NCI-H1048 (cell line): ENCODE data around the gene MYO7B.

ENCODE experiments used
- DNase-seq: peaks from one replicate; lab custom pipeline; 2025; lab: John Stamatoyannopoulos, UW

Gene MYO7B

GRCh38 chr2:127650785-127651380 lies 115.4 kb downstream of the MYO7B start:
- DNase-seq: no peak

- DNase-seq: no peak
Observed at GRCh38 chr2:127651381-127651809, 115.9 kb downstream of the MYO7B start.

GRCh38 chr2:127651971-127652550 lies 116.6 kb downstream of the MYO7B start:
- no peak for DNase-seq

- DNase-seq: no peak
Observed at GRCh38 chr2:127652786-127653357, 117.4 kb downstream of the MYO7B start.

- no peak for DNase-seq
Observed at GRCh38 chr2:127653421-127654083, 118.1 kb downstream of the MYO7B start.

GRCh38 chr2:127654084-127654837 lies 118.8 kb downstream of the MYO7B start:
- DNase-seq: no peak

GRCh38 chr2:127654838-127655175 lies 119.3 kb downstream of the MYO7B start:
- no peak for DNase-seq

- no peak for DNase-seq
Observed at GRCh38 chr2:127655209-127656073, 120.0 kb downstream of the MYO7B start.

GRCh38 chr2:127656569-127657231 lies 121.2 kb downstream of the MYO7B start:
- no peak for DNase-seq

- DNase-seq: no peak
Observed at GRCh38 chr2:127657232-127657595, 121.7 kb downstream of the MYO7B start.

- no peak for DNase-seq
Observed at GRCh38 chr2:127658146-127658545, 122.7 kb downstream of the MYO7B start.

GRCh38 chr2:127658641-127659407 lies 123.3 kb downstream of the MYO7B start:
- DNase-seq: no peak

- DNase-seq: no peak
Observed at GRCh38 chr2:127659408-127660290, 124.2 kb downstream of the MYO7B start.

GRCh38 chr2:127660291-127660578 lies 124.8 kb downstream of the MYO7B start:
- DNase-seq: no peak

GRCh38 chr2:127661072-127661649 lies 125.7 kb downstream of the MYO7B start:
- no peak for DNase-seq

- DNase-seq: no peak
Observed at GRCh38 chr2:127661949-127662510, 126.5 kb downstream of the MYO7B start.

- no peak for DNase-seq
Observed at GRCh38 chr2:127662937-127663565, 127.6 kb downstream of the MYO7B start.

GRCh38 chr2:127663566-127664064 lies 128.1 kb downstream of the MYO7B start:
- DNase-seq: no peak
